Endothelial cell of umbilical vein (primary cell): ENCODE measurements around the gene CEP164. TPM values are rescaled to one million over a fixed set of nuclear protein-coding genes. Genes with fewer than 3 reads are reported as not detected.

Experiments
- BruUV-seq: library from RNA; stranded (reverse); fragments of 400-500 nt; replicated peaks from 2 replicates; lab custom pipeline; 2021; lab: Mats Ljungman, UMichigan
- CTCF ChIA-PET: fragments of 300-600, 350-600 bp; sonication (Branson Sonifier 250); formaldehyde crosslinking; loops from one replicate; lab custom pipeline; 2021; ENCODE audit warnings: antibody characterized with exemption, inconsistent platforms; lab: Charles Lee
- POLR2A ChIA-PET: fragments of 300-600, 350-600 bp; sonication (Branson Sonifier 250); formaldehyde crosslinking; loops from one replicate; lab custom pipeline; 2021; ENCODE audit warnings: antibody characterized with exemption, inconsistent platforms; lab: Charles Lee
- DNase-seq: peaks from one replicate; pipeline ENCODE4 v3.0.0-alpha.2; 2011; ENCODE audit warnings: low read depth, low spot score
- FAIRE-seq: peaks from 2 replicates; lab custom pipeline; 2011; peaks lifted over from hg19 to GRCh38; lab: Jason Lieb, UNC
- H2AFZ ChIP-seq: 2 replicates; pipeline ENCODE4 v1.6.0; 2012; ENCODE audit warnings: low read depth, low read length, control low read depth, inconsistent platforms
- H3K27ac ChIP-seq: 2 replicates; pipeline ENCODE4 v1.5.1; 2011; ENCODE audit warnings: low read depth, mild to moderate bottlenecking, control low read depth, low read length, moderate library complexity; ENCODE audit not compliant: insufficient read depth
- H3K27me3 ChIP-seq, 2 experiments: 2 replicates each; pipeline versions ENCODE4 v1.6.0 to v1.6.1; 2011; ENCODE audit warnings: low read length in 2 of 2, mixed read lengths in 1 of 2; ENCODE audit not compliant: control insufficient read depth in 2 of 2, insufficient read depth in 2 of 2
- H3K36me3 ChIP-seq, 2 experiments: 2 replicates in 1 of 2; 3 replicates in 1 of 2; pipeline ENCODE4 v1.5.1; 2011; ENCODE audit warnings: low read length in 2 of 2, mild to moderate bottlenecking in 1 of 2, moderate library complexity in 1 of 2; ENCODE audit not compliant: control insufficient read depth in 2 of 2, insufficient read depth in 2 of 2; ENCODE audit errors: extremely low read depth in 1 of 2
- H3K4me1 ChIP-seq: 3 replicates; pipeline ENCODE4 v1.5.1; 2011; ENCODE audit warnings: mild to moderate bottlenecking, low read length; ENCODE audit not compliant: control insufficient read depth, insufficient read depth; ENCODE audit errors: extremely low read depth
- H3K4me2 ChIP-seq: 2 replicates; pipeline ENCODE4 v1.6.1; 2011; ENCODE audit warnings: low read length, control low read depth, mixed read lengths; ENCODE audit not compliant: insufficient read depth
- H3K4me3 ChIP-seq, 3 experiments: fragments of 200-600 bp in 1 of 3; sonication (generic), shearing (Covaris generic) in 1 of 3; replicated peaks in 1 of 3; 2 replicates each; pipeline ENCODE4 v1.5.1; 2011 to 2016; ENCODE audit warnings: control low read depth in 3 of 3, low read length in 3 of 3, mild to moderate bottlenecking in 2 of 3, inconsistent platforms in 1 of 3, low read depth in 1 of 3, moderate library complexity in 1 of 3; ENCODE audit not compliant: insufficient read depth in 1 of 3
- H3K79me2 ChIP-seq: 2 replicates; pipeline ENCODE4 v1.6.0; 2012; ENCODE audit warnings: low read length, inconsistent platforms; ENCODE audit not compliant: control insufficient read depth, insufficient read depth
- H3K9ac ChIP-seq: replicated peaks from 2 replicates; pipeline ENCODE3; 2011; ENCODE audit warnings: low read length, control low read depth; ENCODE audit not compliant: insufficient read depth; ENCODE audit errors: extremely low read depth
- H3K9me1 ChIP-seq: replicated peaks from 3 replicates; pipeline ENCODE4 v1.6.0; 2011; ENCODE audit warnings: mild to moderate bottlenecking, low read length; ENCODE audit not compliant: control insufficient read depth, insufficient read depth; ENCODE audit errors: extremely low read depth
- H3K9me3 ChIP-seq: replicated peaks from 2 replicates; pipeline ENCODE4 v1.5.1; 2012; ENCODE audit warnings: low read length, inconsistent platforms; ENCODE audit not compliant: control insufficient read depth, insufficient read depth
- H4K20me1 ChIP-seq: replicated peaks from 2 replicates; pipeline ENCODE3; 2011; ENCODE audit warnings: mild to moderate bottlenecking, low read length; ENCODE audit not compliant: control insufficient read depth, insufficient read depth; ENCODE audit errors: extremely low read depth
- CTCF ChIP-seq, 2 donors: IDR thresholded peaks; 1 replicate in 1 of 2; 2 replicates in 1 of 2; pipeline ENCODE4 v1.5.1; 2011; ENCODE audit warnings: low read length in 2 of 2, mild to moderate bottlenecking in 2 of 2, moderate library complexity in 2 of 2, control low read depth in 1 of 2, inconsistent platforms in 1 of 2, low read depth in 1 of 2; ENCODE audit not compliant: insufficient read depth in 1 of 2; ENCODE audit errors: extremely low read depth in 1 of 2
- EZH2 ChIP-seq: IDR thresholded peaks from 2 replicates; pipeline ENCODE4 v1.6.1; 2012; ENCODE audit warnings: borderline replicate concordance, low read depth, mild to moderate bottlenecking, moderate library complexity, low read length, inconsistent platforms; ENCODE audit not compliant: severe bottlenecking
- FOS ChIP-seq: IDR thresholded peaks from 2 replicates; pipeline ENCODE4 v1.6.1; 2011; ENCODE audit warnings: mild to moderate bottlenecking, low read length, moderate library complexity, borderline replicate concordance; ENCODE audit not compliant: insufficient read depth
- GATA2 ChIP-seq: IDR thresholded peaks from 2 replicates; pipeline ENCODE4 v1.7.0; 2011; ENCODE audit warnings: low read depth, mild to moderate bottlenecking, moderate library complexity, mixed read lengths, low read length; ENCODE audit not compliant: insufficient read length, insufficient read depth
- JUN ChIP-seq: IDR thresholded peaks from 2 replicates; pipeline ENCODE4 v1.6.1; 2011; ENCODE audit warnings: borderline replicate concordance, low read depth; ENCODE audit not compliant: insufficient read length, insufficient read depth
- MAX ChIP-seq: IDR thresholded peaks from 2 replicates; pipeline ENCODE4 v1.6.1; 2011; ENCODE audit not compliant: insufficient read depth, insufficient read length
- MYC ChIP-seq: IDR thresholded peaks from one replicate; pipeline ENCODE4 v1.6.1; 2011; ENCODE audit warnings: mild to moderate bottlenecking, low read depth, low read length
- POLR2A ChIP-seq: IDR thresholded peaks from 2 replicates; pipeline ENCODE4 v1.6.1; 2012; ENCODE audit warnings: low read depth, mild to moderate bottlenecking, control low read depth, low read length
- POLR2AphosphoS5 ChIP-seq: IDR thresholded peaks from 2 replicates; pipeline ENCODE4 v1.6.1; 2012; ENCODE audit warnings: low read depth, mild to moderate bottlenecking, control low read depth, low read length, moderate library complexity; ENCODE audit not compliant: insufficient read depth
- dilution Hi-C: fragments of 300-500 bp; cut with MboI; formaldehyde crosslinking; loops from one replicate; pipeline ENCODE4 v1.15.0; 2019; ENCODE audit warnings: low sequenced_read_pairs; ENCODE audit not compliant: extremely low pct_ligation_motif_present
- intact Hi-C: fragments of 100-400 bp; cut with micrococcal nuclease; formaldehyde crosslinking; loops from one replicate; pipeline ENCODE4 v1.10.0; 2022
- polyA plus RNA-seq, 4 experiments: library from polyadenylated mRNA; depleted of rRNA in 3 of 4; stranded (reverse) in 3 of 4; unstranded in 1 of 4; fragments of >200 nt; gene quantifications; 2 replicates each; pipeline versions ENCODE4 v1.2.1 to v1.2.3, GENCODE V29; 2011 to 2012; ENCODE audit warnings: missing spikeins in 1 of 4
- total RNA-seq: library from RNA; stranded (reverse); gene quantifications from 2 replicates; pipeline ENCODE4 v1.2.3, GENCODE V29; 2021

The CEP164 gene
- total and polyA plus RNA-seq, 2 donors (not counting 3 experiments of a cell fraction or from before 2014, with no cell fraction given), result 22.7 to 48.4 TPM

GRCh38 chr11:117437791-117438130 is 110.1 kb downstream of the CEP164 start:
- no peak overlapping the region for H2AFZ ChIP-seq
- H3K4me2 ChIP-seq, result no peak overlapping the region
- no peaks in the 10 kb centered on the region for H3K27me3 ChIP-seq
- no TSS peak for BruUV-seq
- dilution Hi-C loops, result no loop called here
- DNase-seq (no peak), FAIRE-seq (no peak)
- ChIA-PET POLR2A (no interaction called here), CTCF (no interaction called here)
- TF ChIP-seq FOS (no peak), EZH2 (no peak), GATA2 (no peak), MYC (no peak), POLR2AphosphoS5 (no peak), CTCF (IDR thresholded peaks at IDR 0.05; ENCODE audit: extremely low read depth in 1 of 2, insufficient read depth in 1 of 2, low read depth in 1 of 2, low read length in 2 of 2) (no peak), POLR2A (no peak), JUN (no peak), MAX (no peak)
- H3K9me3 ChIP-seq, result no peaks in the 10 kb centered on the region
- no peaks in the 10 kb centered on the region for H3K79me2 ChIP-seq
- no peak overlapping the region for H3K27ac ChIP-seq
- no peaks in the 10 kb centered on the region for H3K36me3 ChIP-seq
- H3K9me1 ChIP-seq, result no peaks in the 10 kb centered on the region
- H3K4me3 ChIP-seq, result no peak overlapping the region
- H3K9ac ChIP-seq, result no peak overlapping the region
- intact Hi-C loops, result no loop called here
- H4K20me1 ChIP-seq, result no peaks in the 10 kb centered on the region
- no peaks in the 10 kb centered on the region for H3K4me1 ChIP-seq
